HepG2 (cell line): ENCODE measurements around the gene SDC3. TPM values are rescaled to one million over a fixed set of nuclear protein-coding genes. Genes with fewer than 3 reads are reported as not detected.

ENCODE experiments used
- AKAP8 ChIP-seq: sonication (generic); formaldehyde crosslinking; IDR thresholded peaks from 2 replicates; pipeline ENCODE4 v1.5.1; 2020; ENCODE audit warnings: mild to moderate bottlenecking, missing genetic modification reagents
- ATF5 ChIP-seq: sonication (generic); formaldehyde crosslinking; IDR thresholded peaks from 2 replicates; pipeline ENCODE4 v1.4.0; 2020; ENCODE audit warnings: mild to moderate bottlenecking, low read depth, missing genetic modification reagents
- HOMEZ ChIP-seq: IDR thresholded peaks from 2 replicates; pipeline ENCODE4 v1.6.1; 2016; ENCODE audit warnings: low read depth
- HOXD1 ChIP-seq: sonication (generic); formaldehyde crosslinking; IDR thresholded peaks from 2 replicates; pipeline ENCODE4 v1.5.0; 2020; ENCODE audit warnings: missing genetic modification reagents
- JUN ChIP-seq: sonication (generic); formaldehyde crosslinking; IDR thresholded peaks from 2 replicates; pipeline ENCODE4 v1.4.0; 2020; ENCODE audit warnings: mild to moderate bottlenecking, missing genetic modification reagents
- MEIS1 ChIP-seq: sonication (generic); formaldehyde crosslinking; IDR thresholded peaks from 2 replicates; pipeline ENCODE4 v1.9.0; 2021; ENCODE audit warnings: mild to moderate bottlenecking, missing genetic modification reagents, moderate library complexity, borderline replicate concordance
- PATZ1 ChIP-seq: sonication (generic); formaldehyde crosslinking; IDR thresholded peaks from 2 replicates; pipeline ENCODE4 v1.4.0; 2020; ENCODE audit warnings: missing genetic modification reagents
- RFX1 ChIP-seq: fragments of 450-650 bp; IDR thresholded peaks from 2 replicates; pipeline ENCODE4 v1.6.1; 2017
- SRSF9 ChIP-seq: fragments of 200-400 bp; formaldehyde crosslinking; IDR thresholded peaks from 2 replicates; pipeline ENCODE4 v1.6.1; 2018; ENCODE audit warnings: borderline replicate concordance, mild to moderate bottlenecking, low read depth, low read length; ENCODE audit not compliant: insufficient read depth, poor library complexity, severe bottlenecking
- SUZ12 ChIP-seq: fragments of 150-350 bp; IDR thresholded peaks from 2 replicates; pipeline ENCODE4 v1.6.1; 2014; ENCODE audit warnings: low read depth, low read length
- TOPORS ChIP-seq: sonication (generic); formaldehyde crosslinking; IDR thresholded peaks from 2 replicates; pipeline ENCODE4 v1.8.0; 2023; ENCODE audit warnings: mild to moderate bottlenecking, missing genetic modification reagents
- ZIK1 ChIP-seq: sonication (generic); formaldehyde crosslinking; IDR thresholded peaks from 2 replicates; pipeline ENCODE4 v1.5.0; 2020; ENCODE audit warnings: mild to moderate bottlenecking, low read depth, missing genetic modification reagents, borderline replicate concordance
- ZNF142 ChIP-seq: sonication (generic); formaldehyde crosslinking; IDR thresholded peaks from 2 replicates; pipeline ENCODE4 v1.4.0; 2020; ENCODE audit warnings: missing genetic modification reagents
- ZNF512B ChIP-seq: sonication (generic); formaldehyde crosslinking; IDR thresholded peaks from 2 replicates; pipeline ENCODE4 v1.5.1; 2020; ENCODE audit warnings: missing genetic modification reagents, mild to moderate bottlenecking, borderline replicate concordance
- ZNF747 ChIP-seq: sonication (generic); formaldehyde crosslinking; IDR thresholded peaks from 2 replicates; pipeline ENCODE4 v1.8.1; 2023; ENCODE audit warnings: missing genetic modification reagents, mild to moderate bottlenecking, borderline replicate concordance
- ZNF772 ChIP-seq: sonication (generic); formaldehyde crosslinking; IDR thresholded peaks from 2 replicates; pipeline ENCODE4 v1.5.0; 2020; ENCODE audit warnings: mild to moderate bottlenecking, missing genetic modification reagents
- polyA plus RNA-seq, 8 experiments: library from polyadenylated mRNA; depleted of rRNA in 3 of 8; stranded (reverse) in 7 of 8; unstranded in 1 of 8; fragments of >200 nt; fragmentation: Illumina TruSeq in 4 of 8; extraction: Trizol in 4 of 8; gene quantifications; 2 replicates each; pipeline versions ENCODE4 v1.2.1 to v1.2.3, GENCODE V29; 2011 to 2016; ENCODE audit warnings: low read depth in 4 of 8, missing spikeins in 1 of 8, mixed read lengths in 1 of 8; ENCODE audit not compliant: insufficient read depth in 1 of 8
- total RNA-seq, 5 experiments: library from RNA; depleted of rRNA; stranded (reverse); fragments of >200 nt; fragmentation: Illumina TruSeq; extraction: Trizol; gene quantifications; 2 replicates each; pipeline ENCODE4 v1.2.3, GENCODE V29; 2016; ENCODE audit warnings: low read depth in 1 of 5

The SDC3 gene
- total and polyA plus RNA-seq, 2 of the 13 experiments (the other 11 are each of a cell fraction or from before 2014, with no cell fraction given), result 0.49 to 0.84 TPM

- TF ChIP-seq ZNF512B (CRISPR knock-in tag), result no peak
- no peak for TF ChIP-seq HOXD1
- no peak for TF ChIP-seq ZNF142 (CRISPR knock-in tag)
- peak; percentile 33; the same call in 1 of the 2 replicates for TF ChIP-seq PATZ1 (CRISPR knock-in tag)
- TF ChIP-seq SRSF9, result no peak
- no peak for TF ChIP-seq TOPORS (CRISPR knock-in tag)
- TF ChIP-seq JUN (CRISPR knock-in tag), result no peak
- no peak for TF ChIP-seq AKAP8
- no peak for TF ChIP-seq ZNF747 (CRISPR knock-in tag)
- TF ChIP-seq ATF5 (CRISPR knock-in tag), result no peak
- no peak for TF ChIP-seq ZIK1 (CRISPR knock-in tag)
- TF ChIP-seq RFX1, result peak; percentile 77
- no peak for TF ChIP-seq HOMEZ (CRISPR knock-in tag)
- no peak for TF ChIP-seq MEIS1 (CRISPR knock-in tag)
- TF ChIP-seq ZNF772 (CRISPR knock-in tag), result no peak
- no peak for TF ChIP-seq SUZ12
Measured at GRCh38 chr1:30823969-30824735, 84.4 kb downstream of the SDC3 start (continued).
